Endothelial cell of umbilical vein (primary cell): ENCODE results near the gene CAMK2B. TPM values are rescaled to one million over a fixed set of nuclear protein-coding genes. Genes with fewer than 3 reads are reported as not detected.

Experiments used
- BruUV-seq: library from RNA; stranded (reverse); fragments of 400-500 nt; replicated peaks from 2 replicates; lab custom pipeline; 2021; lab: Mats Ljungman, UMichigan
- CTCF ChIA-PET: fragments of 300-600, 350-600 bp; sonication (Branson Sonifier 250); formaldehyde crosslinking; loops from one replicate; lab custom pipeline; 2021; ENCODE audit warnings: antibody characterized with exemption, inconsistent platforms; lab: Charles Lee
- POLR2A ChIA-PET: fragments of 300-600, 350-600 bp; sonication (Branson Sonifier 250); formaldehyde crosslinking; loops from one replicate; lab custom pipeline; 2021; ENCODE audit warnings: antibody characterized with exemption, inconsistent platforms; lab: Charles Lee
- DNase-seq: peaks from one replicate; pipeline ENCODE4 v3.0.0-alpha.2; 2011; ENCODE audit warnings: low read depth, low spot score
- FAIRE-seq: peaks from 2 replicates; lab custom pipeline; 2011; peaks lifted over from hg19 to GRCh38; lab: Jason Lieb, UNC
- H2AFZ ChIP-seq: 2 replicates; pipeline ENCODE4 v1.6.0; 2012; ENCODE audit warnings: low read depth, low read length, control low read depth, inconsistent platforms
- H3K27ac ChIP-seq: 2 replicates; pipeline ENCODE4 v1.5.1; 2011; ENCODE audit warnings: low read depth, mild to moderate bottlenecking, control low read depth, low read length, moderate library complexity; ENCODE audit not compliant: insufficient read depth
- H3K27me3 ChIP-seq, 2 experiments: 2 replicates each; pipeline versions ENCODE4 v1.6.0 to v1.6.1; 2011; ENCODE audit warnings: low read length in 2 of 2, mixed read lengths in 1 of 2; ENCODE audit not compliant: control insufficient read depth in 2 of 2, insufficient read depth in 2 of 2
- H3K36me3 ChIP-seq, 2 experiments: 2 replicates in 1 of 2; 3 replicates in 1 of 2; pipeline ENCODE4 v1.5.1; 2011; ENCODE audit warnings: low read length in 2 of 2, mild to moderate bottlenecking in 1 of 2, moderate library complexity in 1 of 2; ENCODE audit not compliant: control insufficient read depth in 2 of 2, insufficient read depth in 2 of 2; ENCODE audit errors: extremely low read depth in 1 of 2
- H3K4me1 ChIP-seq: 3 replicates; pipeline ENCODE4 v1.5.1; 2011; ENCODE audit warnings: mild to moderate bottlenecking, low read length; ENCODE audit not compliant: control insufficient read depth, insufficient read depth; ENCODE audit errors: extremely low read depth
- H3K4me2 ChIP-seq: 2 replicates; pipeline ENCODE4 v1.6.1; 2011; ENCODE audit warnings: low read length, control low read depth, mixed read lengths; ENCODE audit not compliant: insufficient read depth
- H3K4me3 ChIP-seq, 3 experiments: fragments of 200-600 bp in 1 of 3; sonication (generic), shearing (Covaris generic) in 1 of 3; replicated peaks in 1 of 3; 2 replicates each; pipeline ENCODE4 v1.5.1; 2011 to 2016; ENCODE audit warnings: control low read depth in 3 of 3, low read length in 3 of 3, mild to moderate bottlenecking in 2 of 3, inconsistent platforms in 1 of 3, low read depth in 1 of 3, moderate library complexity in 1 of 3; ENCODE audit not compliant: insufficient read depth in 1 of 3
- H3K79me2 ChIP-seq: 2 replicates; pipeline ENCODE4 v1.6.0; 2012; ENCODE audit warnings: low read length, inconsistent platforms; ENCODE audit not compliant: control insufficient read depth, insufficient read depth
- H3K9ac ChIP-seq: replicated peaks from 2 replicates; pipeline ENCODE3; 2011; ENCODE audit warnings: low read length, control low read depth; ENCODE audit not compliant: insufficient read depth; ENCODE audit errors: extremely low read depth
- H3K9me1 ChIP-seq: replicated peaks from 3 replicates; pipeline ENCODE4 v1.6.0; 2011; ENCODE audit warnings: mild to moderate bottlenecking, low read length; ENCODE audit not compliant: control insufficient read depth, insufficient read depth; ENCODE audit errors: extremely low read depth
- H3K9me3 ChIP-seq: replicated peaks from 2 replicates; pipeline ENCODE4 v1.5.1; 2012; ENCODE audit warnings: low read length, inconsistent platforms; ENCODE audit not compliant: control insufficient read depth, insufficient read depth
- H4K20me1 ChIP-seq: replicated peaks from 2 replicates; pipeline ENCODE3; 2011; ENCODE audit warnings: mild to moderate bottlenecking, low read length; ENCODE audit not compliant: control insufficient read depth, insufficient read depth; ENCODE audit errors: extremely low read depth
- CTCF ChIP-seq, 2 donors: IDR thresholded peaks; 1 replicate in 1 of 2; 2 replicates in 1 of 2; pipeline ENCODE4 v1.5.1; 2011; ENCODE audit warnings: low read length in 2 of 2, mild to moderate bottlenecking in 2 of 2, moderate library complexity in 2 of 2, control low read depth in 1 of 2, inconsistent platforms in 1 of 2, low read depth in 1 of 2; ENCODE audit not compliant: insufficient read depth in 1 of 2; ENCODE audit errors: extremely low read depth in 1 of 2
- EZH2 ChIP-seq: IDR thresholded peaks from 2 replicates; pipeline ENCODE4 v1.6.1; 2012; ENCODE audit warnings: borderline replicate concordance, low read depth, mild to moderate bottlenecking, moderate library complexity, low read length, inconsistent platforms; ENCODE audit not compliant: severe bottlenecking
- FOS ChIP-seq: IDR thresholded peaks from 2 replicates; pipeline ENCODE4 v1.6.1; 2011; ENCODE audit warnings: mild to moderate bottlenecking, low read length, moderate library complexity, borderline replicate concordance; ENCODE audit not compliant: insufficient read depth
- GATA2 ChIP-seq: IDR thresholded peaks from 2 replicates; pipeline ENCODE4 v1.7.0; 2011; ENCODE audit warnings: low read depth, mild to moderate bottlenecking, moderate library complexity, mixed read lengths, low read length; ENCODE audit not compliant: insufficient read length, insufficient read depth
- JUN ChIP-seq: IDR thresholded peaks from 2 replicates; pipeline ENCODE4 v1.6.1; 2011; ENCODE audit warnings: borderline replicate concordance, low read depth; ENCODE audit not compliant: insufficient read length, insufficient read depth
- MAX ChIP-seq: IDR thresholded peaks from 2 replicates; pipeline ENCODE4 v1.6.1; 2011; ENCODE audit not compliant: insufficient read depth, insufficient read length
- MYC ChIP-seq: IDR thresholded peaks from one replicate; pipeline ENCODE4 v1.6.1; 2011; ENCODE audit warnings: mild to moderate bottlenecking, low read depth, low read length
- POLR2A ChIP-seq: IDR thresholded peaks from 2 replicates; pipeline ENCODE4 v1.6.1; 2012; ENCODE audit warnings: low read depth, mild to moderate bottlenecking, control low read depth, low read length
- POLR2AphosphoS5 ChIP-seq: IDR thresholded peaks from 2 replicates; pipeline ENCODE4 v1.6.1; 2012; ENCODE audit warnings: low read depth, mild to moderate bottlenecking, control low read depth, low read length, moderate library complexity; ENCODE audit not compliant: insufficient read depth
- dilution Hi-C: fragments of 300-500 bp; cut with MboI; formaldehyde crosslinking; loops from one replicate; pipeline ENCODE4 v1.15.0; 2019; ENCODE audit warnings: low sequenced_read_pairs; ENCODE audit not compliant: extremely low pct_ligation_motif_present
- intact Hi-C: fragments of 100-400 bp; cut with micrococcal nuclease; formaldehyde crosslinking; loops from one replicate; pipeline ENCODE4 v1.10.0; 2022
- polyA plus RNA-seq, 4 experiments: library from polyadenylated mRNA; depleted of rRNA in 3 of 4; stranded (reverse) in 3 of 4; unstranded in 1 of 4; fragments of >200 nt; gene quantifications; 2 replicates each; pipeline versions ENCODE4 v1.2.1 to v1.2.3, GENCODE V29; 2011 to 2012; ENCODE audit warnings: missing spikeins in 1 of 4
- total RNA-seq: library from RNA; stranded (reverse); gene quantifications from 2 replicates; pipeline ENCODE4 v1.2.3, GENCODE V29; 2021

CAMK2B gene
- total and polyA plus RNA-seq, 2 donors (not counting 3 experiments of a cell fraction or from before 2014, with no cell fraction given), result 0.57 to 1.6 TPM

- CTCF ChIA-PET, result interaction anchor here (1.3 kb wide), 1 partner anchor 24 kb away, joined by 3 read pairs; no protein-coding TSS in a partner anchor
- Histone ChIP-seq H3K9me3 (no peaks in the 10 kb centered on the region), H3K36me3 (no peaks in the 10 kb centered on the region), H3K9me1 (no peaks in the 10 kb centered on the region), H3K9ac (no peak overlapping the region), H3K79me2 (no peaks in the 10 kb centered on the region), H3K4me3 (no peak overlapping the region), H3K27me3 (no peaks in the 10 kb centered on the region), H3K4me1 (no peaks in the 10 kb centered on the region), H2AFZ (no peak overlapping the region), H4K20me1 (no peaks in the 10 kb centered on the region), H3K4me2 (no peak overlapping the region), H3K27ac (no peak overlapping the region)
- TF ChIP-seq JUN, result no peak
- no peak for TF ChIP-seq POLR2AphosphoS5
- no peak for TF ChIP-seq EZH2
- TF ChIP-seq GATA2, result no peak
- no peak for TF ChIP-seq FOS
- TF ChIP-seq CTCF (IDR thresholded peaks at IDR 0.05; ENCODE audit: extremely low read depth in 1 of 2, insufficient read depth in 1 of 2, low read depth in 1 of 2, low read length in 2 of 2), result no peak
- TF ChIP-seq MYC, result no peak
- TF ChIP-seq MAX, result no peak
- TF ChIP-seq POLR2A, result no peak
- FAIRE-seq (no peak), DNase-seq (no peak)
- dilution Hi-C loops, result no loop called here
- BruUV-seq, result no TSS peak
- POLR2A ChIA-PET, result no interaction called here
- intact Hi-C loops, result no loop called here
Measured at GRCh38 chr7:44277391-44277790, 48.0 kb downstream of the CAMK2B start.
